C1 segment of cervical spinal cord (tissue), 14 donors: ENCODE results near the gene ZBTB37.
"Not testable (repeated sequence)": the region's sequence is repeated elsewhere in the genome, so short reads cannot be mapped to it uniquely, and the experiment has no call there.

Source experiments
- DNase-seq, 14 donors: peaks; one replicate each; lab custom pipeline; 2025; lab: John Stamatoyannopoulos, UW

ZBTB37 gene, protein sequence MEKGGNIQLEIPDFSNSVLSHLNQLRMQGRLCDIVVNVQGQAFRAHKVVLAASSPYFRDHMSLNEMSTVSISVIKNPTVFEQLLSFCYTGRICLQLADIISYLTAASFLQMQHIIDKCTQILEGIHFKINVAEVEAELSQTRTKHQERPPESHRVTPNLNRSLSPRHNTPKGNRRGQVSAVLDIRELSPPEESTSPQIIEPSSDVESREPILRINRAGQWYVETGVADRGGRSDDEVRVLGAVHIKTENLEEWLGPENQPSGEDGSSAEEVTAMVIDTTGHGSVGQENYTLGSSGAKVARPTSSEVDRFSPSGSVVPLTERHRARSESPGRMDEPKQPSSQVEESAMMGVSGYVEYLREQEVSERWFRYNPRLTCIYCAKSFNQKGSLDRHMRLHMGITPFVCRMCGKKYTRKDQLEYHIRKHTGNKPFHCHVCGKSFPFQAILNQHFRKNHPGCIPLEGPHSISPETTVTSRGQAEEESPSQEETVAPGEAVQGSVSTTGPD

GRCh38 chr1:173868266-173869020 lies at the start of gene ZBTB37:
TSS of gene ZBTB37 (plus strand) at chr1:173868380. CDS start at chr1:173870226, 1,846 bp downstream.
- DNase-seq: peak in 8 of 14 donors; percentile 30 to 90 (median 80)

DNA sequence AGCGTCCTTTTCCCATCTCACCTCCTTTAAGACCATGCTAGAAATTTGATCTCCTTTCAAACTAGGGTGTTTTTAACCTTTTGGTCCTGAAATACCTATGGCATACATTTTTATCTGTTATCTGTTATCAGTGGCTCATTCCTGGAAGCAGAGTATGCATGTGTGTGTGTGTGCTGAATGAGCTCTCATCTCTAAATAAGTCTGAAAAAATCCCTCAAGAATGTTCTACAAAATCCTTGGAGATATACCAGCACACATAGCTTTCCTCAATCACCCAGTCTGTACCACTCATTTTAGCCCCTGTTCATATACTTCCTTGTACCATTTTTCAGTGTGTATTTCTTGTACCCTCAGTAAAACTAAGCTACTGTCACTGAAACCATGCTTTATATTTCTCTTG lies 49.7 kb upstream of the ZBTB37 start:
- no peak for DNase-seq

- no peak for DNase-seq
These were observed 46.5 kb upstream of the ZBTB37 start for GRCh38 chr1:173821680-173822079.

GRCh38 chr1:173823781-173824314 lies 44.3 kb upstream of the ZBTB37 start:
- no peak for DNase-seq

GRCh38 chr1:173824315-173825081 lies 43.7 kb upstream of the ZBTB37 start, which contains the start of the genes CENPL and DARS2:
TSS of gene CENPL (minus strand) at chr1:173824883. CDS start at chr1:173811299, 13,584 bp downstream.
TSS of gene DARS2 (plus strand) at chr1:173824673. CDS start at chr1:173825230, 557 bp downstream.
- peak; percentile 53 to 96 (median 92) for DNase-seq

DNA sequence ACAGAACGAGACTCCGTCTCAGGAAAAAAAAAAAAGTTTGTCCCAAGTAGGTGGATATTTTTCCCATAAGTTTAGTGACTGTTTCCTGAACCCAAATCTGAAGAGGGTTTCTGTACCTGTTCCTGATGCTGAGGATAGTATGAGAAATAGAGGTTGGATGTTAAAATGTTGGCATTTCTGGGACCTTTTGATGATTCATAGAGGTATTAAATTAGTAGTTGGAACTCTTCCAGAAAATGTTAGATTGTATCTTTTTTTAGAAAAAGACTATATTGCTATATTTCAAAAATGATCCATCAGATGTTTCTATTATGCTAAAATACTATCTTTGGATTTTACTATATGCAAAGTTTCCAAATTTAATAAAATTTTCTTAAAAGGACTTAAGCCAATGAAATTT lies 40.6 kb upstream of the ZBTB37 start:
- no peak for DNase-seq

DNA sequence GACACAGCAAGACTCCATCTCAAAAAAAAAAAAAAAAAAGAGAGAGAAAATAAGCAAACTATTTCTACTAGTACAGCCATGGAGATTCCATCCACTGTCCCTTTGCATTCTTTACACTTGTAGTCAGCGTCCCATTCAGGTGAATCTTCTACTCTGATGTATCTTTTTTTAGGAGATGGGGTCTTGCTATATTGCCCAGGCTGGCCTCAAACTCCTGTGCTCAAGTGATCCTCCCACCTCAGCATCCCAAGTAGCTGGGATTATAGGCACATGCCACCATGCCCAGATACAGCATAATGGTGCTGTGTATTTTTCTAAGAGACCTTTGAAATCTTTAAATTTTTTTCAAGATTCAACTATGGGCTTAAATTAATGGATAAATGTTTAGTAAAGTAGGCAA lies 35.4 kb upstream of the ZBTB37 start:
- no peak for DNase-seq

- DNase-seq: no peak
These were observed 16.1 kb upstream of the ZBTB37 start for GRCh38 chr1:173852105-173852504.

DNA sequence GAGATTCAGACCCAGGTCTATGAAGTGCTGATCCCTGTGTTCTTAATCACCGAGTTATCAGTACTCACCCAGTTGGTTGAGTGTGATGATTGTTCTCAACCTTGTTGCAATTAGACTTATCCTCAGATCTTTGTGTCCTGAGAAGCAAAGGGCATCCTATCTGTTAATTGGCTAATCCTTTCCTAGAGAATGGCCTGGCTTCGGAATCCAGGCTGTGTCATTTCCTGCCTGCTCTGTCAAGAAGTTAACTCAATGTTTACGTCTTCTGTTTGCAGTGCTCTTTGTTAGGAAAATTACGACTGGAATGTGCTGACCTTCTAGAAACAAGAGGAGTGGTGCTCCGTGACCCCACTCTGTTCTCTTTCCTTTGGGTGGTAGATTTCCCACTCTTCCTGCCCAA lies 15.1 kb upstream of the ZBTB37 start:
- no peak for DNase-seq

DNA sequence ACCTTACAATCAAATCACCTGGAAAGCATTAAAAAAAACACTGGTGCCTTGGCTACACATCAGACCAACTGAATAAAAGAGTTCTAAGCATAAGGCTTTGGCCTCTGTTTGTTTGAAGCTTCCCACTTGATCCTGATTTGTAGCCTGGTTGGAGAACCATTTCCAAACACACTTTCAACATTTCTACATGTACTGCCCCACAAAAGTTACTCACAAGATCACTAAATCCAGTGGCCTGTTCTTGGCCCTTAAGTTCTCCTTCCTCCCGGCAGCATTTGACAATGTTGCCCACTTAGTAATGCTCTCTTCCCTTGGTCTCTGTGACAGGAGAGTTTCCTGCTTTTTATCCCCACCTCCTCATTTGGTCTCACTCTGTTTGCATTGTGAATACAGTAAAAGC lies 12.2 kb upstream of the ZBTB37 start:
- no peak for DNase-seq

- DNase-seq: no peak
These were observed 11.3 kb upstream of the ZBTB37 start for GRCh38 chr1:173856903-173857302.

DNA sequence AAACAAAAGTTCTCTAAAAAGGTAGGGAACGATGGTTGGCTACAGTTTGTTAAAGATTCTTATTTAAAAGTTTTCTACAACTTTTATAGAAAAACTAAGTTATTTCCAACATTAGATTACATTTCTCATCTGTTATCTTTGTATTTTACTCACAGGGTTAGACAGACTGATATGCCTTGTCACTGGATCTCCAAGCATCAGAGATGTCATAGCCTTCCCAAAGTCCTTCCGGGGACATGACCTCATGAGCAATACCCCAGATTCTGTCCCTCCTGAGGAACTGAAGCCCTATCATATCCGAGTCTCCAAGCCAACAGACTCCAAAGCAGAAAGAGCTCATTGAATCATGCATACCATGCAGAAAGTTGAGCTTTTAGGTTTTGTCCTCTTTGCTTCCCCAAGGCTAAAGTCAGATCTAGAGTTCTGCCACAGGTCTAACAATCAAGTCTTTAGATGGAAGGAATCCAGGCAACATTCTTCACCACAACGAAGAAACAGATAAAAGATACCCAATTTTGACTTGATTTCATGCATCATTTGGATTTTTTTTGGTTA lies 10.7 kb upstream of the ZBTB37 start:
- DNase-seq: no peak

DNA sequence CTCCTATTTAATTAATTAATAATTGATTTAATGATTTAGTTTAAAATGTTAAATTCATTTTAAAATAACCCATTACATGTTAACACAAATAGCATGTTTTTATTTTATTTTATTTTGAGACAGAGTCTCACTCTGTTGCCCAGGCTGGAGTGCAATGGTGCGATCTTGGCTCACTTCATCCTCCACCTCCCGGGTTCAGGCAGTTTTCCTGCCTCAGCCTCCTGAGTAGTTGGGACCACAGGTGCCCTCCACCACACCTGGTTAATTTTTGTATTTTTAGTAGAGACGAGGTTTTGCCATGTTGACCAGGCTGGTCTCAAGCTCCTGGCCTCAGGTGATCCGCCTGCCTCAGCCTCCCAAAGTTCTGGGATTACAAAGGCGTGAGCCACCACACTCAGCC lies 8.6 kb upstream of the ZBTB37 start:
- not testable (repeated sequence) for DNase-seq

- DNase-seq: no peak
These were observed 8.1 kb upstream of the ZBTB37 start for GRCh38 chr1:173860065-173860464.

DNA sequence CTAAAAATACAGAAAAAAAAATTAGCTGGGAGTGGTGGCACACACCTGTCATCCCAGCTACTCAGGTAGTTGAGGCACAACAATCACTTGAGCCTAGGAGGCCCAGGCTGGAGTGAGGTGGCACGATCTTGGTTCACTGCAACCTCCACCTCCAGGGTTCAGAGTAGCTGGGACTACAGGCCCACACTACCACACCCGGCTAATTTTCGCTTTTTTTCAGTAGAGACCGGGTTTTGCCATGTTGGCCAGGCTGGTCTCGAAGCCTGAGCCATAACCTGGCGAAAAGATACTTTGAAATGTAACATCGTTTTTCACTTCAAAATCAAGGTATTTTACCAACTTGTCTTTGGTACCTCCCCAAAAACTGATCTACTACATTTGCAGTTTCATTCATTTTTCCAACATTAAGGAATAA lies 6.4 kb upstream of the ZBTB37 start:
- no peak for DNase-seq

GRCh38 chr1:173862146-173862768 lies 5.9 kb upstream of the ZBTB37 start:
- DNase-seq: not testable (repeated sequence)

GRCh38 chr1:173862769-173863223 lies 5.4 kb upstream of the ZBTB37 start:
- no peak for DNase-seq

DNA sequence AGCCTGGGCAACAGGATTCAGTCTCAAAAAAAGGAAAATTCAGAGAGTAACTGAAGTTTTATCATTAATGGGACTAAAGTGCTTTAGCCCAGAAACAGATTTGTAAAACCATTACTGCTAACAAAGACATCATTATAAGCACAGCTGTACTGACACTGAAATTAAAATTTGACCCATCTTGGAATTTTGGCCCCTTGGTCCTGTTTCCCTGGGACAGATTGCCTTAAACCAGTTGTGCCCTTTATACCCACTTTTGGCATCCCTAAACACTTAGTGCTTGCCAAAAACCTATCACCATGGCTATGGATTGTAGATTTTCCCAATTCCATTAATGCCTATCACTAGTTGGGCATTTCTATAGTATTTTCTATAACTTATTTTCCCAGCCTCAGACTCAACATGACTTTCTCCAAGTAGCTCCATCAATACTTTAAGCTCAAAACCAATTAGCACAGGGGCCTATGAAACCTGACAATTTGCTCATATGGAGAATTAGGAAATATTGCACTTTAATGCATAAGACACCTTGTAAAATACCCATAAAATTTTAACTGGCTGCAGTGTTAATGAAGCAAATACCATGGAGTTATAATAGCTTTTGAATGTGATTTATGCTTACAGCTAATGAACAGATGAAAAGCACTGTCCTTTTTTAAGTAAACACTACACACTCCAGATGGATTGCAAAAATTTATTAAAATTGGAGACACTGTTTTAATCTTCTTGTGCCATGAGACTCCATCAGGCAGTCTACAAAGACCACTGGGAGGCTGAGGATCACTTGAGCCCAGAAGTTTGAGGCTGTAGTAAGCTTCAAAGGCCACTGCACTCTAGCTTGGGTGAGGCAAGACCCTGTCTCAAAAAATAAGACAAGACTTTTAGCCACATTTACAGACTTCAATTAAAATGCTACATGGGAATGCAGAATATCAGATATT lies 4.7 kb upstream of the ZBTB37 start:
- DNase-seq: no peak

GRCh38 chr1:173864179-173864867 lies 3.9 kb upstream of the ZBTB37 start:
- DNase-seq: no peak
